IPS DF 4.7 (cell line): ENCODE data around the gene PLD6.
"Not testable (repeated sequence)": the region's sequence is repeated elsewhere in the genome, so short reads cannot be mapped to it uniquely, and the experiment has no call there.

Experiments
- DNase-seq: peaks from one replicate; pipeline ENCODE4 v3.0.0-alpha.2; 2013; ENCODE audit warnings: low spot score; ENCODE audit errors: extremely low read depth

The PLD6 gene

GRCh38 chr17:17201271-17201670 is 4.9 kb downstream of the PLD6 start:
- DNase-seq, result no peak

- no peak for DNase-seq
These were observed 5.3 kb downstream of the PLD6 start for GRCh38 chr17:17200831-17201230.

GRCh38 chr17:17200311-17200710 is 5.8 kb downstream of the PLD6 start:
- DNase-seq, result no peak

- no peak for DNase-seq
These were observed 7.9 kb downstream of the PLD6 start for GRCh38 chr17:17198281-17198680.

GRCh38 chr17:17196776-17197175 is 9.4 kb downstream of the PLD6 start:
- no peak for DNase-seq

GRCh38 chr17:17195466-17195865 is 10.7 kb downstream of the PLD6 start:
- DNase-seq, result not testable (repeated sequence)

GRCh38 chr17:17191961-17192381 is 14.2 kb downstream of the PLD6 start:
- DNase-seq, result no peak

- no peak for DNase-seq
These were observed 14.8 kb downstream of the PLD6 start for GRCh38 chr17:17191346-17191792.

GRCh38 chr17:17190188-17190587 is 15.9 kb downstream of the PLD6 start:
- DNase-seq, result no peak

- DNase-seq, result no peak
These were observed 16.6 kb downstream of the PLD6 start for GRCh38 chr17:17189559-17189958.

GRCh38 chr17:17188586-17188985 is 17.5 kb downstream of the PLD6 start:
- DNase-seq, result no peak

GRCh38 chr17:17186551-17187505 is 19.3 kb downstream of the PLD6 start:
- DNase-seq, result no peak

- DNase-seq, result no peak
These were observed 20.1 kb downstream of the PLD6 start for GRCh38 chr17:17186051-17186450.

GRCh38 chr17:17184985-17185757 is 21.0 kb downstream of the PLD6 start:
- not testable (repeated sequence) for DNase-seq

- no peak for DNase-seq
These were observed 22.4 kb downstream of the PLD6 start for GRCh38 chr17:17183744-17184143.

GRCh38 chr17:17182598-17183136 is 23.5 kb downstream of the PLD6 start:
- no peak for DNase-seq

GRCh38 chr17:17181666-17182597 is 24.2 kb downstream of the PLD6 start:
- DNase-seq, result no peak

GRCh38 chr17:17180741-17181525 is 25.2 kb downstream of the PLD6 start:
- no peak for DNase-seq

- DNase-seq, result no peak
These were observed 26.0 kb downstream of the PLD6 start for GRCh38 chr17:17180141-17180603.

- no peak for DNase-seq
These were observed 26.7 kb downstream of the PLD6 start for GRCh38 chr17:17179371-17179827.
